Spinal cord (tissue), 10 donors: ENCODE measurements around the gene ZNF829. TPM values are rescaled to one million over a fixed set of nuclear protein-coding genes. Genes with fewer than 3 reads are reported as not detected.
A peak's percentile ranks its signal among the peaks of the same experiment; 100 is the strongest.

Experiments
- DNase-seq, 6 donors: peaks; one replicate each; pipeline versions ENCODE4 v3.0.0 to v3.0.0-alpha.2; 2013 to 2015; ENCODE audit warnings: low spot score in 6 of 6, low read depth in 4 of 6
- H3K27ac ChIP-seq: one replicate; pipeline ENCODE4 v1.5.1; 2013; ENCODE audit warnings: low read depth, low read length, control low read depth
- H3K27me3 ChIP-seq: one replicate; pipeline ENCODE4 v1.6.1; 2013; ENCODE audit warnings: low read length; ENCODE audit not compliant: control insufficient read depth, insufficient read depth
- H3K36me3 ChIP-seq: one replicate; pipeline ENCODE4 v1.6.1; 2013; ENCODE audit warnings: low read length; ENCODE audit not compliant: control insufficient read depth, insufficient read depth
- H3K4me1 ChIP-seq: one replicate; pipeline ENCODE4 v1.6.1; 2013; ENCODE audit warnings: low read length; ENCODE audit not compliant: control insufficient read depth, insufficient read depth
- H3K4me3 ChIP-seq: one replicate; pipeline ENCODE4 v1.5.1; 2013; ENCODE audit warnings: low read depth, low read length, control low read depth
- H3K9me3 ChIP-seq: one replicate; pipeline ENCODE4 v1.6.1; 2013; ENCODE audit warnings: low read length; ENCODE audit not compliant: control insufficient read depth, insufficient read depth
- WGBS: methylation state at CpG from one replicate; pipeline ENCODE4 v1.1.5; 2013; ENCODE audit warnings: missing lambda C conversion rate; ENCODE audit not compliant: insufficient coverage; 5-methylcytosine and 5-hydroxymethylcytosine counted together
- polyA plus RNA-seq, 2 donors: library from polyadenylated mRNA; unstranded; fragments of 120-200 nt; gene quantifications; one replicate each; pipeline ENCODE4 v1.2.1, GENCODE V29; 2013; ENCODE audit not compliant: insufficient read length in 2 of 2
- total RNA-seq, 2 donors: library from RNA; depleted of rRNA in 1 of 2; stranded (reverse); fragments of 120-200 nt in 1 of 2; fragments of >200 nt in 1 of 2; gene quantifications; one replicate each; pipeline versions ENCODE4 v1.2.3 to v1.2.4, GENCODE V29; 2013 to 2014
- donor health status: healthy.

Gene ZNF829
- total and polyA plus RNA-seq, 4 donors = 6.1 to 8.6 (median 7.0) TPM

DNA sequence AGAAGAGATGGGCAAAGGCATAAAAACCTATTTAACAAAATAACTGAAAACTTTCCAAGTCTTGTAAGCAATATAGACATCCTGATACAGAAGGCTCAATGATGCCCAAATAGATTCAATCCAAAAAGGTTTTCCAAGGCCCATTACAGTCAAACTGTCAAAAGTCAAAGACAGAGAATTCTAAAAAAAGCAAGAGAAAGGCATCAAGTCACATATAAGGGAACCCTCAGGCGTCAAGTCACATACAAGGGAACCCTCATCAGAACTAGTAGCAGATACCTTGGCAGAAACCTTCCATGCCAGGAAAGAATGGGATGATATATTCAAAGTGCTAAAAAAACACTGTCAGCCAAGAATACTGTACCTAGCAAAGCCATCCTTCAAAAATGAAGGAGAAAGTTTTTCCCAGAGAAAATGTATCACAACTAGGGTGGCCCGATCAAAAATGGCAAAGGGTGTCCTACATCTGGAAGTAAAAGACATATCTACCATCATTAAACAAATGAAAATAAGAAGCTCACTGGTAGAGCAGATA, 21.2 kb downstream of the ZNF829 start:
- H3K4me3 ChIP-seq = no peak overlapping the region
- no peaks in the 10 kb centered on the region for H3K4me1 ChIP-seq
- no peak for DNase-seq
- H3K36me3 ChIP-seq = peaks cover 29% of the 10 kb centered on the region
- H3K27me3 ChIP-seq = no peaks in the 10 kb centered on the region
- WGBS = no CpG with 5 or more reads among the region's 2 CpGs
- H3K9me3 ChIP-seq = peaks cover 52% of the 10 kb centered on the region
- no peak overlapping the region for H3K27ac ChIP-seq

DNA sequence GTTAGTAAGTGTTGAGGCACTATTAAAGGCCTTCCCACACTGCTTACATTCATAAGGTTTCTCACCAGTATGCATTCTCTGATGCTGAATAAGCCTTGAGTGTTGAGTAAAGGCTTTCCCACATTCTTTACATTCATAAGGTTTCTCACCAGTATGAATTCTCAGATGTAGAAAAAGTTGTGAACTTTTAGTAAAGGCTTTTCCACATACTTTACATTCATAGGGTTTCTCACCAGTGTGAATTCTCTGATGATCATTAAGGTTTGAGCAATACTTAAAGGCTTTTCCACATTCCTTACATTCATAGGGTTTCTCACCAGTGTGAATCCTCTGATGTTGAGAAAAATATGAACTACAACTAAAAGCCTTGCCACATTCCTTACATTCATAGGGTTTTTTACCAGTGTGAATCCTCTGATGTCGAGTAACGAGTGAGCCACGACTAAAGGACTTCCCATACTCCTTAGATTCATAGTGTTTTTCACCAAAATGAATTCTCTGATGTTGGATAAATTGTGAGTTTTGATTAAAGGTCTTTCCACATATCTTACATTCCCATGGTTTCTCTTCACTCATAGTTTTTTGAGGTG, 24.2 kb downstream of the ZNF829 start:
- DNase-seq = no peak
- Histone ChIP-seq H3K4me1 (no peaks in the 10 kb centered on the region), H3K4me3 (no peak overlapping the region), H3K36me3 (peaks cover 20% of the 10 kb centered on the region), H3K27me3 (no peaks in the 10 kb centered on the region), H3K27ac (no peak overlapping the region), H3K9me3 (peaks cover 54% of the 10 kb centered on the region)
- no CpG with 5 or more reads among the region's 3 CpGs for WGBS

GRCh38 chr19:36876993-36877938, 38.8 kb downstream of the ZNF829 start:
- DNase-seq = no peak
- 100% methylated on average over 4 of the region's 10 CpGs for WGBS
- peaks cover 41% of the 10 kb centered on the region for H3K9me3 ChIP-seq
- no peak overlapping the region for H3K4me3 ChIP-seq
- no peaks in the 10 kb centered on the region for H3K4me1 ChIP-seq
- no peaks in the 10 kb centered on the region for H3K27me3 ChIP-seq
- H3K36me3 ChIP-seq = peaks cover 8% of the 10 kb centered on the region
- no peak overlapping the region for H3K27ac ChIP-seq

- Histone ChIP-seq H3K27me3 (no peaks in the 10 kb centered on the region), H3K4me3 (peak overlapping the region; percentile 69), H3K36me3 (peaks cover 11% of the 10 kb centered on the region), H3K4me1 (peaks cover 6% of the 10 kb centered on the region), H3K9me3 (peaks cover 2% of the 10 kb centered on the region), H3K27ac (no peak overlapping the region)
- DNase-seq = no peak
- 100% methylated on average over 1 of the region's 3 CpGs for WGBS
Observed at GRCh38 chr19:36851898-36852297, 64.2 kb downstream of the ZNF829 start.

DNA sequence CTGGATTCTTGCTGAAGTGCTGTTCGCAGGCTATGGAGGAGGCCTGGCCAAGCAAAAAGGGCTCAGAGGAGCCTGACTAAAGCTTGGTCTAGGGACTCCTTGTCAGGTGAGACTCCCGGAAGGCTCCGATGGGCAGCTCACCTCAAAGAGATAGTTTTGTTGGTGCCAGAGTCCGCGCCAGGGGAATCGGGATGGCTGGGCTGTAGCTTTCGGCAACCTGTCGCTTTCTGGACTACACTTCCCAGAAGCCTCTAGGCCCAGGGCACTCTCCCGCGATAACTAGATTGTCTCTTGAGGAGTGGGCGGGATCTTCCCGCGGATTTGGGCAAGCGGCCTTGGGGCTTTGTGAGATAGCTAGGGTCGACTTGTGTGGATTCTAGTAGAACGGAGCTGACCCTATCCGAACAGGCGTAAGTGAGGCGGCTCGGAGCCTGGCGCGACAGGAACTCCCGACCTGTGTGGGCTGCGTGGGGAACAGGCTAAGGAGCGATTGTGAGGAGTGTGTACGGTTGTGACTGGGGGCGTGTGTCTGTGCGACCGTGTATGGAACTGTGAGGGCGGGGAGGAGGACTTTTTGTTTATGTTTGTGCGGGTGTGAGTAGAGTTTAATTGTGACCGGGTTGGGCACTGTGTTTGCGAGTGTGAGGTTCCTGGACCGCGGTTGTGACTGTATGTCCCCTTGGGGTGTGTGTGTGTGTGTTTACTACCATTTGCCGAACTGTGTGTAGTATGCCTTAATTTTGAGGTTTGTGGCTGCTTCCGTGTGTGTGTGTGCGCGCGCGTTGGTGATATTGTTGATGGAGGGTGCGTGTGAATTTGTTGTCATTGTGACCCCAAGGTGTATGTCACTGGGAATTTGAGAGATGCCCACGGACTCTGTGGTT, 65.3 kb downstream of the ZNF829 start, which contains the start of gene ZNF345:
Gene ZNF345 (plus strand): TSS at position 318 of the 884 bp plus-strand sequence. CDS start 25,955 bp downstream, outside the sequence.
- peak within 1 kb of the TSS; percentile 83 for H3K27ac ChIP-seq
- peak; percentile 89 to 99 (median 94) for DNase-seq
- H3K9me3 ChIP-seq = no peaks in the 10 kb centered on the region
- H3K27me3 ChIP-seq = no peaks in the 10 kb centered on the region
- H3K4me3 ChIP-seq = peak within 1 kb of the TSS; percentile 69
- H3K36me3 ChIP-seq = peaks cover 8% of the 10 kb centered on the region
- 0% methylated on average over 43 of the region's 43 CpGs for WGBS
- peaks cover 6% of the 10 kb centered on the region for H3K4me1 ChIP-seq

DNA sequence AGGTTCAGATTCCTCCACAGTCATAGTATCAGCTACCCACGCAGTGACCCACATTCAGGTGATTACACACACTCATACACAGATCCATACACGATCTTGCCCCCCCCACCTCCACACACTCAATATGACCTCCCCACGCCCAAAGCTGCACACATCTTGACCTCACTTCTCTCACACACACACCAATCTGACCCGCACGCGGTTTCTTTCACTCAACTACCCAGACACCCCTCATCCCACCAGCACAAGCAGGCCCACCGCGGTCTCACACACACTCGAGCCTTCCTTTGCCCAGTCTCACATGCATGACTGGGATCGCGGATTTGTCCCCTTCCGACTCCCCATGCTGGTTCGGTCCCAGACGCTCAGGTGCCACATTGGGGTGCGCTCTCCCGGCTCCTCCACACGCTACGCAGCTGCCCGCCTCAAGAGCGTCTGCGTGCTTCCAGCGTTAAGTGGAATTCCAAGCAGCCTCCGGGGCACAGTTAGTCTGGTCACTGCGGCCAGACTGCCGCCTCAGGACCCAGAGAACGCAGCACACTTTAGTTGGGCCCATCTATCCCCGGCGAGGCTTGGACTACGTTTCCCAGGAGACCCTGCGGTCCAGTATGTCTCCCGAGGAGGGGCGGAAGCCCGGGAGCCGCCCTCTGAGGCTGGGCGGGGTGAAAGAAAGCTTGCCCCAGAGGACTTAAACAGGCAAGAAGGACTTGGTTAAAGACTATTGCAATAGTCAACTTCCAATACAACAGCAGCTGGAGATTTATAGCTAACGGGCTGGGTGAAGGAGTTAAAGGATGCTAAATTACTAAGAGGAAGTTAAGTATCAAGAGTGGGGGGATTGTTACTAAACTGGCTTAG, 66.2 kb downstream of the ZNF829 start:
- Histone ChIP-seq H3K4me3 (peak overlapping the region; percentile 69), H3K4me1 (peaks cover 6% of the 10 kb centered on the region), H3K9me3 (no peaks in the 10 kb centered on the region), H3K27me3 (no peaks in the 10 kb centered on the region), H3K36me3 (peaks cover 7% of the 10 kb centered on the region), H3K27ac (peak overlapping the region; percentile 83)
- DNase-seq = peak in 5 of 6 donors; percentile 73 to 96 (median 82)
- WGBS = under 1% methylated on average over 36 of the region's 36 CpGs

DNA sequence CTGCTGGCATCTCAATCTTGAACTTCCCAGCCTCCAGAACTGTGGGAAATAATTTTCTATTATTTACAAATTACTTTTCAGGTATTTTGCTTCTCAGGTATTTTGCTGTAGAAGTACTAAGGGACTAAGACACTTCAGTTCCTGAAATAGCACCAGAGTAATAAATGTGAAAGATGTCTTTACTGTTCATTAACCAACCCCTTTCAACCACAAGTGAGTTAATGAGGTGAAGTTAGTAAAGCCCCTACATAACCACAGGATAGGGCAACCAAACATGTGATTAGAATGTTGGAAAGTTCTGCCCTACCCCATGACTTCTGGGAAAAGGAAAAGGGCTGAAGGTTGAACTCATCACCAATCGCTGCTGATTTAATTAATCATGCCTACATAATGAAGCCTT, 68.1 kb downstream of the ZNF829 start:
- Histone ChIP-seq H3K27me3 (no peaks in the 10 kb centered on the region), H3K4me1 (peaks cover 6% of the 10 kb centered on the region), H3K9me3 (no peaks in the 10 kb centered on the region), H3K36me3 (peaks cover 8% of the 10 kb centered on the region), H3K4me3 (no peak overlapping the region), H3K27ac (no peak overlapping the region)
- DNase-seq = no peak
- WGBS = no CpG with 5 or more reads among the region's 1 CpG

DNA sequence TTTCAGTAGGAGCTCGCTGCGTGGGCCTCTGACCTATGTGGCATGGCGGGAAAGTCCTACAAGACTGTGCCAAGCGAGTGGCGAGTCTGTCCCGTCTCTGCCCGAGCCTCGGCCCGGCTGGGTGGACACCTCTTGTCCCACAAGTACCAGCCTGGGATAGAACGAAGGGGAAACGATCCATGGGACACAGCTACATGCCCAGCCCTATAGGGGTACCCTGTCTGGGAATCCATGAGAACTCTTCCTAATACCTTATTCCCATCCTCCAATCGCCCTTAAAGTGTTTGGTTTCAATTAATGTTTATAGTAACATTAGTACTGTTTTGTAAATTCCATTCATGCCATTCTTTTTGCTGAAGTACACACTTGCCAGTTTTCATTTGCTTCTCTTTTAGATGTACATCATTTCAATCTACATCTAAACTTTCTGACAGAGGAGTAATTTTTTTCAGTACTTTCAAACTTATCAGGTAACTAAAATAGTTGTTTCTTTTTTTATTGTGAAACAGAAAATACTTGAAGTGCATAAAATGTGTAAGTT, 77.2 kb downstream of the ZNF829 start:
- H3K27me3 ChIP-seq = no peaks in the 10 kb centered on the region
- peak overlapping the region; percentile 92 for H3K4me3 ChIP-seq
- peak overlapping the region; percentile 94 for H3K27ac ChIP-seq
- H3K9me3 ChIP-seq = peaks cover 9% of the 10 kb centered on the region
- peaks cover 4% of the 10 kb centered on the region for H3K36me3 ChIP-seq
- 1% methylated on average over 10 of the region's 12 CpGs for WGBS
- DNase-seq = no peak
- H3K4me1 ChIP-seq = peaks cover 4% of the 10 kb centered on the region
